GM18520 (cell line): Measurements from ENCODE around the gene ALKBH3.
A peak's percentile ranks its signal among the peaks of the same experiment; 100 is the strongest.

Experiments
- ATAC-seq: cut with Tn5 transposase; IDR thresholded peaks from one replicate; pipeline ENCODE4 v1.9.1; 2021; ENCODE audit not compliant: unreplicated experiment

ALKBH3 gene

GRCh38 chr11:43880640-43881159, at the start of gene ALKBH3:
Gene ALKBH3, plus strand, starts transcription at chr11:43880831. Its CDS starts 1,822 bp downstream, at chr11:43882653.
- peak; percentile 92 for ATAC-seq

GRCh38 chr11:43830928-43831440, 49.6 kb upstream of the ALKBH3 start:
- peak; percentile 70 for ATAC-seq

- ATAC-seq, result no peak
These were observed 48.1 kb upstream of the ALKBH3 start for GRCh38 chr11:43832536-43832935.

GRCh38 chr11:43833657-43834073, 47.0 kb upstream of the ALKBH3 start:
- no peak for ATAC-seq

- no peak for ATAC-seq
These were observed 46.3 kb upstream of the ALKBH3 start for GRCh38 chr11:43834286-43834685.

GRCh38 chr11:43835104-43835503, 45.5 kb upstream of the ALKBH3 start:
- no peak for ATAC-seq

GRCh38 chr11:43837879-43838278, 42.8 kb upstream of the ALKBH3 start:
- peak; percentile 72 for ATAC-seq

- no peak for ATAC-seq
These were observed 38.6 kb upstream of the ALKBH3 start for GRCh38 chr11:43842021-43842420.

GRCh38 chr11:43845816-43846215, 34.8 kb upstream of the ALKBH3 start:
- ATAC-seq, result no peak

- peak; percentile 63 for ATAC-seq
These were observed 28.5 kb upstream of the ALKBH3 start for GRCh38 chr11:43852057-43852636.

- ATAC-seq, result no peak
These were observed 26.9 kb upstream of the ALKBH3 start for GRCh38 chr11:43853781-43854180.

- no peak for ATAC-seq
These were observed 23.6 kb upstream of the ALKBH3 start for GRCh38 chr11:43856993-43857392.

GRCh38 chr11:43861141-43861540, 19.5 kb upstream of the ALKBH3 start:
- no peak for ATAC-seq

GRCh38 chr11:43866520-43866919, 14.1 kb upstream of the ALKBH3 start:
- no peak for ATAC-seq

GRCh38 chr11:43866969-43867368, 13.7 kb upstream of the ALKBH3 start:
- ATAC-seq, result no peak

- peak; percentile 99 for ATAC-seq
These were observed 11.6 kb upstream of the ALKBH3 start for GRCh38 chr11:43868852-43869567.

GRCh38 chr11:43871051-43871450, 9.6 kb upstream of the ALKBH3 start:
- no peak for ATAC-seq

- ATAC-seq, result no peak
These were observed 7.6 kb upstream of the ALKBH3 start for GRCh38 chr11:43872995-43873394.

- no peak for ATAC-seq
These were observed 6.6 kb upstream of the ALKBH3 start for GRCh38 chr11:43874078-43874477.

GRCh38 chr11:43874738-43875137, 5.9 kb upstream of the ALKBH3 start:
- ATAC-seq, result no peak

GRCh38 chr11:43879789-43880639, 617 bp upstream of the ALKBH3 start:
- peak; percentile 3 for ATAC-seq
